HG02884 (cell line): Measurements from ENCODE around the gene ECI1.
"Not testable (repeated sequence)": the region's sequence is repeated elsewhere in the genome, so short reads cannot be mapped to it uniquely, and the experiment has no call there.

Source experiments
- ATAC-seq: cut with Tn5 transposase; IDR thresholded peaks from one replicate; pipeline ENCODE4 v1.9.1; 2021; ENCODE audit warnings: mild to moderate bottlenecking, moderate library complexity; ENCODE audit not compliant: unreplicated experiment

Gene ECI1

GRCh38 chr16:2257726-2258125, 6.3 kb upstream of the ECI1 start:
- no peak for ATAC-seq

- ATAC-seq = no peak
Observed at GRCh38 chr16:2256531-2257140, 5.2 kb upstream of the ECI1 start.

GRCh38 chr16:2253293-2253692, 1.9 kb upstream of the ECI1 start:
- ATAC-seq = no peak

GRCh38 chr16:2252806-2253148, 1.4 kb upstream of the ECI1 start:
- ATAC-seq = no peak

GRCh38 chr16:2250652-2251295, 613 bp downstream of the ECI1 start:
- no peak for ATAC-seq

GRCh38 chr16:2246301-2246885, 5.0 kb downstream of the ECI1 start:
- ATAC-seq = no peak

- ATAC-seq = no peak
Observed at GRCh38 chr16:2244926-2245795, 6.2 kb downstream of the ECI1 start.

- ATAC-seq = no peak
Observed at GRCh38 chr16:2244301-2244700, 7.1 kb downstream of the ECI1 start.

GRCh38 chr16:2243781-2244180, 7.6 kb downstream of the ECI1 start:
- ATAC-seq = no peak

- ATAC-seq = no peak
Observed at GRCh38 chr16:2243031-2243528, 8.3 kb downstream of the ECI1 start.

GRCh38 chr16:2242598-2242997, 8.8 kb downstream of the ECI1 start:
- no peak for ATAC-seq

GRCh38 chr16:2240331-2240730, 11.1 kb downstream of the ECI1 start:
- ATAC-seq = not testable (repeated sequence)

GRCh38 chr16:2238838-2239675, 12.3 kb downstream of the ECI1 start:
- ATAC-seq = no peak

- ATAC-seq = no peak
Observed at GRCh38 chr16:2238150-2238837, 13.1 kb downstream of the ECI1 start.

- ATAC-seq = no peak
Observed at GRCh38 chr16:2237493-2238149, 13.8 kb downstream of the ECI1 start.

- ATAC-seq = no peak
Observed at GRCh38 chr16:2237102-2237482, 14.3 kb downstream of the ECI1 start.

- no peak for ATAC-seq
Observed at GRCh38 chr16:2236337-2237101, 14.9 kb downstream of the ECI1 start, which contains the start of gene DNASE1L2. Gene DNASE1L2 (plus strand): TSS chr16:2236444. CDS start chr16:2236817, 373 bp downstream.

- no peak for ATAC-seq
Observed at GRCh38 chr16:2235695-2236336, 15.6 kb downstream of the ECI1 start.
